ENCODE data around the gene CLDN9. TPM values are rescaled to one million over a fixed set of nuclear protein-coding genes. Genes with fewer than 3 reads are reported as not detected.

CLDN9 gene
- total RNA-seq, 1 donor from 2014 or later: not detected

DNA sequence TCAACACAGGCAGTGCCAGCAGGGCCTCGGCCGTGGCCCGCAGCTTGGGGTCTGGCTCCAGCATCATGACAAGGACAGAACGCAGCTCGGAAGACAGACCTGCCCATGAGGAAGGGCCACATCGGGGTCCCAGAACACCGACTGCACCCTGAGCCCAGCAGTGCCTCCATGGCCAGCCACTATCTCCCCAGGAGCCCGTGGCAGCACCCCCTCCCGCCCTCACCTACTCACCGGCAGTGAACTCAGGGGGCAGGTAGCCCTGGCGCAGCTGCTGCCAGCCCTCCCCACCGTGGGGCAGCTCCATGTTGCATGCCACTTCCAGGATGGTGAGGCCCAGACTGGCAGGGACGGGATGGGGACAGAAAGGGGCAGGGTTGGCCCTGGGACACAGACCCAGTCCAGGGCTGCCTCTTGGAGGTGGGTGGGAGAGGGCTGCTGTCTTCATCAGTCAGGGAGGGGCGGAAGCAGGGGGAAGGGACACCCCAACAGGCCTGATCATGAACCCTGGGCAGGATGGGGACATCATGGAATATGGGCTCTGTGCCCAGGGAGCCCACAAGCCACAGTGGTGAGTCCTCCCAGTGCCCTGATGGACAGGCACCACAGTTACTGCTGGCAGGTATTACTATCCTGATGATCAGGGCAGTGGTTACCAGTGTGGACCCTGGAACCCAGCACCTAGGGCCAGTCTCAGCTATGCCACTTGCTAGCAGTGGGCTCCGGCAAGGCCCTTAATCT is 38.2 kb upstream of the CLDN9 start:
- no peak for DNase-seq (ENCODE audit: extremely low read depth, low read depth, low spot score)

DNA sequence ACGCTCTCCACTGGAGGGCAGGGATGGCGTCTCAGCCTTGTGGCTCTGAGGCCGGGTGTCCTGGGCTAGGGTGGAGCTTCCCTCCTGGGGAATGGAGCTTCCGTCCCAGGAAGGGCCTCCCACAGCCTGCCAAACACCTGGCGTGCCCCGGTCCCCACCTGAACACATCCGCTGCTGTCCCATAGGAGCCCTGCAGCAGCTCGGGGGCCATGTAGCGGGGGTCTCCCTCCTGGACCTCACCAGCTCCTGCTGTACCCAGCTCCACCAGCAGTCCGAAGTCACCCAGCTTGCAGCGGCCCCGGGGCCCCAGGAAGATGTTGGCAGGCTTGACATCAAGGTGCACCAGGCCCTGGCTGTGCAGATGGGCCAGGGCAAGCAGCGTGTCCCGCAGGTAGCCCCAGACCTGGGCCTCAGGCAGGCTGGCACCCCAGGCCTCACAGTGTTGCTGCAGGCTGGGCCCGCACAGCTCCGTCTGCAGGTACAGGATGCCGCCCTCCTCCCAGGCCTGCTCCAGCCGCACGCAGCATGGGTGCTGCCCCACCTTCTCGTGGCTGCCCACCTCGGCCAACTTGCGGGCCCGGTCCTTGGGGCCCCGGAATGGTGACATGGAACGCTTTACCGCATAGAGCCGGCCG is 37.4 kb upstream of the CLDN9 start:
- no peak for DNase-seq (ENCODE audit: extremely low read depth, low read depth, low spot score)

- DNase-seq (ENCODE audit: extremely low read depth, low read depth, low spot score): no peak
Measured at GRCh38 chr16:2976201-2976600, 36.5 kb upstream of the CLDN9 start.

DNA sequence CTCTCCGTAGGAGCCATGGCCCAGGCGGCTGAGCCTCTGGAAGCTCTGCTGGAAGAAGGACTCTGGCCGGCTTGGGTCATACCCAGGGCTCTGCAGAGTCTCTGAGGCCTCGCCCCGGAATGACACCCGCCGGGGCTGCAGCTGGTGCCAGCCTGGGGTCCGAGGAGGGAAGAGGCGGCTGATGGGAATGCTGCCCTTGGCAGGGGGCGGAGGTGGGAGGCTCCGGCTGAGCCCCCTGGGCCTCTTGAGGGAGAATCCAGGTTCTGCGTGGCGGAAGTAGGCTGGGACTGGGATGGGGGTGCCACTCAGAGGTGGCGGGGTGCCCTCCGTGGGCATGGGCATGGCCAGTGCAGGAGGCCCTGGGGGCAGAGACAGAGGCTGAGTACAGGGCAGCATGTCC is 36.0 kb upstream of the CLDN9 start:
- DNase-seq (ENCODE audit: extremely low read depth, low read depth, low spot score): no peak

DNA sequence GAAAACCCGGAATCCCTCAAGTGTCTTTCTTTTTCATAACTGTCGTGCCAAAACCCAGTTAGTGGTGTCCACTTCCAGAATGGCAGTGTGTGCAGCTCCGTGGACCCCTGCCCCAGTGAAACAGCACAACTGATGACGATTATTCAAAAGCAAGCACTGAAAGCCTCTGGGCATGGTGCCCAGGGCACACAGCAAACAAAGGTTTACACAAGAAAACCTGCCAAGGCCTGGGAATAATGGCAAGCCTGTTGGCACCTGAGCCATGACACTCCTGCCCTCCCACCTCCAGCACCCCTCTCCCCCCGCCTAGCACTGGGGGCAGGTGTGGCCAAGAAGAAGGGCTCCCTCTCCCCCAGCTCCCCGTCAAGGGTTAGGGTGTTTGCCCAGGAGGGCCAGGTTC is 35.3 kb upstream of the CLDN9 start:
- DNase-seq (ENCODE audit: extremely low read depth, low read depth, low spot score): no peak

GRCh38 chr16:2979669-2980226 is 33.0 kb upstream of the CLDN9 start:
- no peak for DNase-seq (ENCODE audit: extremely low read depth, low read depth, low spot score)

- no peak for DNase-seq (ENCODE audit: extremely low read depth, low read depth, low spot score)
Measured at GRCh38 chr16:2980227-2981176, 32.2 kb upstream of the CLDN9 start, which contains the start of gene PKMYT1. PKMYT1 (minus strand) TSS chr16:2980446; CDS start chr16:2979657, 789 bp downstream.

- no peak for DNase-seq (ENCODE audit: extremely low read depth, low read depth, low spot score)
Measured at GRCh38 chr16:2981177-2981898, 31.4 kb upstream of the CLDN9 start.

DNA sequence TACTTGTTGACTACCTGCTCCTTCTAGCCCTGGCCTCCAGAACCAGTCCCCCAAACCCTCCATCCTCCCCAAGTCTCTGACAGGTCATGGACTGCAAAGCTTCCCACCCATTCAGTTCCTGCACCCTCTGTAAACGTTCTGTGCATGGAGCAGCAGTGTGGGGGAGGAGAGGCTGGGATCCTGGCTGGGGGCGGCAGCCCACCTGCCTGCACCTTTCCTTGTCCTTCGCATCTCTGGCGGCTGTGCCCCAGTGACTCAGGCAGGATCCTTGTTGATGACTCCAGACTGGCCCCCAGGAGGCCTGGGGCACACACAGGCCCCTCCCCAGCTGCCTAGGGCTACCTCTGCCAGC is 30.8 kb upstream of the CLDN9 start:
- no peak for DNase-seq (ENCODE audit: extremely low read depth, low read depth, low spot score)

GRCh38 chr16:2982402-2982801 is 30.3 kb upstream of the CLDN9 start:
- no peak for DNase-seq (ENCODE audit: extremely low read depth, low read depth, low spot score)

DNA sequence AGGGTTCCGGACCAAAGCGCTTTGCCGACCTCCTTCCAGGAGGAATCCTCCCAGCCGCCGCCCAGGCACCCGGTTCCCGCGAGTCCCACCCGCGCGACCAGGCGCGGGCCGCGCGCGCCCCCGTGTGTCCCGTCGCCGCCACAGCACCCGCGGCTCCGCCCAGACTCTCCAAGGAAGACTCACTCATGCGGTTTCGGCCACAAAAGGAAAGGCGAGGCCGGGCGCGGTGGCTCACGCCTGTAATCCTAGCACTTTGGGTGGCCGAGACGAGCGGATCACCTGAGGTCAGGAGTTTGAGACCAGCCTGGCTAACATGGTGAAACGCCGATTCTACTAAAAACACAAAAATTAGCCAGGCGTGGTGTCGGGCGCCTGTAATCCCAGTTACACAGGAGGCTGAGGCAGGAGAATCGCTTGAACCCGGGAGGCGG is 29.0 kb upstream of the CLDN9 start:
- no peak for DNase-seq (ENCODE audit: extremely low read depth, low read depth, low spot score)

DNA sequence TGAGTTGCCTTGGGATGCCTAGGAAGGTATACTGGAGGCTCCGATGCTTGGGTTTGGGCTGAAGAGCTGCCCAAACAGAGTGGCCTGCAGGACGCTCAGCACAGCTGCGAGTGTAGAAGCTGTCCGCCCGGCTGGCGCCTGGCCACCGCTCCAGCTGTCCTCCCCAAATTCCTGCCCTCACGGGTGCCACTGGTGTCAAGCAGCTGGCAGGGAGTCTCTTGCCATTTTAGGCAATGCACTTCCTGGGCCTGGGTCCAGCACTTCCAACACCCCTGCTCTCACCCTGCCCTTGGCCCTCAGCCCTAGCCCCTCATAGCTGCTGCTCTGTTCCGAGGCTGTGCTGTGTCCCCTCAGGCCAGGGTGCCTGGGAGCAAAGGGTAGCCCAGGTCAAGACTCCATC is 27.3 kb upstream of the CLDN9 start:
- DNase-seq (ENCODE audit: extremely low read depth, low read depth, low spot score): no peak

DNA sequence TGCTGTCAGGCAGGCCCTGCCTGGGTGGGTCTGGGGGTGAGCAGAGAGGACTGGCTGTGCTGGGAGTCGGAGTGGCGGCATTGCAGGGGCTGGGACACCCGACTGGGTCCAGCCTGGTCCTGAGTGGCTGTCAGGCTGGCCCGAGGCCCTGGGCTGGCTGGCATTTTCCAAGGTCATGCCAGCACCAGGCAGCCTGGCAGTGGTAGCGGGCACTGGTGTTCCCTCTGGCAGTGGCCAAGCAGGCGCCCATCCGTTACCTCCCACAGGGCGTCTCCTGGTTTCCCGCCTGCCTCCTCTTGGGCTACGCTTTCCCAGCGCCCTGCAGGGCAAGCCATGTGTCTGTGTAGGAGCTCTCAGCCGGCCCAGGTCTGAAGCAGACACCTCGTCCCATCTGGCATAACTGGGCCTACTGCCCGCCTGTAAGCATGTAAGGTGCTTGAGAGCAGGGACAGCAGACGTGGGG is 26.8 kb upstream of the CLDN9 start:
- DNase-seq (ENCODE audit: extremely low read depth, low read depth, low spot score): no peak

- DNase-seq (ENCODE audit: extremely low read depth, low read depth, low spot score): no peak
Measured at GRCh38 chr16:2986623-2987188, 26.0 kb upstream of the CLDN9 start.

DNA sequence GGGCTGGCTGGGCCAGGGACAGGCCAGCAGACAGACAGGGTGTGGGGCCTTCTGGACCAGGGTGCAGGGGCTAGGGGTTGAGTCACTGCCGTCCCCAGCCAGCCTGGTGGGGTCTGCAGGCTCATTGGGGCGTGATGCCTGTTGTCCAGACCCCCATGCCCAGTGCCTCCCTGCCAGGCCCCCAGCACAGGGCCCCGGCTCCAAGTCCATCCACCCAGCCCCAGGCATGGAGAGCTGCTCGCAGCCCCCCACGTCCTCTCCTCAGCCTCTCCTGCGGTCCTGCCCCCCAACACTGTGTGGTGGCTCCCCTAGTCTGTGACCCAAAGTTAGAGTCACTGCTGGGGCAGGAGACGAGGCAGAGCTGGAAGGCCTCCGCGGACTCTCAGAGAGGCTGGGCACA is 25.4 kb upstream of the CLDN9 start:
- no peak for DNase-seq (ENCODE audit: extremely low read depth, low read depth, low spot score)

DNA sequence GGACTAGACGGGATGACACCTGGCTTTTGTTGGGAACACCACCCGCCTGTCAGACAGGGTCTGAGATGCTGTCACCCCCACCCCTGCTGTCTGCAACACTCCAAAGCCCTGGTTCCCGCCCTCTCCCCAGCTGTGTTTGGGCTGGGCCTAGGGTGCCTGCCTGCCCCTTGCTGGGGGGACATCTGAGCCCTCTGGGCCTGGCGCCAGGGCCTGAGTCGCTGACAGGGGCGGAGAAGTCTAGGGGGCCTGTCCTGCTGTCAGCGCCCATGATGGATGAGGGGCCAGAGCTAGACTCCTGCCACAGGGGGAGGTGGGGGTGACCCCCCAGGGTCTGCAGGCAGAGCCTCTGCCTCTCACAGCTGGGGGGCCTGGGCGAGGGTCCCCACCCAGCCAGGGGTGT is 24.9 kb upstream of the CLDN9 start:
- no peak for DNase-seq (ENCODE audit: extremely low read depth, low read depth, low spot score)

GRCh38 chr16:2988590-2989099 is 24.1 kb upstream of the CLDN9 start:
- DNase-seq (ENCODE audit: extremely low read depth, low read depth, low spot score): no peak

- DNase-seq (ENCODE audit: extremely low read depth, low read depth, low spot score): no peak
Measured at GRCh38 chr16:2990891-2991290, 21.8 kb upstream of the CLDN9 start.

DNA sequence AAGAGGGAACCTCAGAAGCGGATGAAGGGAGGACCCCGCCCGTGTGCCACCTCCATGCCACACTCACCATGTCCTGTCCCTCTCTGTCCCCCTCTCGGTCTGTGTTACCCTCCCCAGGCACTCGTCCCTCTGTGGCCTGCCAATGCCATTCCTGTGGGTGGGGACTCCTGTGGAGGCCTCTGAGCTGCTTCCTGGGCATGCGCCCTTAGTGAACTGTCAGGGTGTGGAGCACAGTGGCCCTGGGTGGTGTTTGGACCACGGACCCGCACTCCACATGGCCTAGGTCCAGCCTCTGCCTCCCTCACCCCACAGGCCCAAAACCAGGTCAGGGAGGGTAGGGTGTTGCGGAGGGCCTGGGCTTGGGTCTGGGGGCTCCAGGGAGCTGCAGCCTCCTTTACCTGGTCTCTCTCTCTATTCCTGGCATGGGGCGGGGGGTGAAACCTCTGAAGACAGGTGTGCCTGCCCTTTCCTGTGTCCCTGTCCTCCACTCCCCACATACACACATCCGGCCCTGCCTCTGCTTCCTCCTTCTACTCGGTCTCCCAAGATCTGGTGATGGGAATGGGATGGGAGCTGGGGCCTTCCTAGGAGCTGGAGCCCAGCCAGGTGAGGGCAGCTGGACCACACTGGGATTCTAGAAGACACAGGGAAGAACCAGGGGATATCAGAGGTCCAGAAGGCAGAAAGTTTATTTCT is 21.0 kb upstream of the CLDN9 start:
- DNase-seq (ENCODE audit: extremely low read depth, low read depth, low spot score): no peak

Measured in glomerular endothelial cell (primary cell).